ENCODE measurements around the gene MYH9.
A peak's percentile ranks its signal among the peaks of the same experiment; 100 is the strongest.

The MYH9 gene

GRCh38 chr22:36409056-36409455 lies 21.3 kb upstream of the MYH9 start:
- H3K27ac ChIP-seq = peak overlapping the region; percentile 89

DNA sequence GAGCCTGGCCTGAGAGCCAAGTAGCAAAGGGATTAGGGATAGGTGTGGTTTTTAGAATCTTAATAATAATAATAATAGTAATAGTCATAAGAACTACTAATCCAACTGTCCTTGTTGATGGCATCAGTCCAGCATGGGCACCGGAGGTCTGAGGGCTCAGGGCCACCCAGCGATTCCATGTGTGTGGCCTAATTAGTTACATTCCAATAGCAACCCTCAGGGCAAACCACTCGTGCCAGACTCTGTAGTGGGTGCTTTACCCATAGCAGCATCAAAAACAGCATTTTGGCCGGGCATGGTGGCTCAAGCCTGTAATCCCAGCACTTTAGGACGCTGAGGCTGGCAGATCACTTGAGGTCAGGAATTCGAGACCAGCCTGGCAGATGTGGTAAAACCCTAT lies 19.0 kb upstream of the MYH9 start:
- no peak overlapping the region for H3K27ac ChIP-seq
- TF ChIP-seq ZFX (IDR thresholded peaks at IDR 0.05) = no peak
- TF ChIP-seq CTCF (conservative IDR thresholded peaks at IDR 0.05) = no peak

More at GRCh38 chr22:36409056-36409455, 21.3 kb upstream of the MYH9 start:
- TF ChIP-seq CTCF (conservative IDR thresholded peaks at IDR 0.05) = no peak
- no peak for TF ChIP-seq ZFX (IDR thresholded peaks at IDR 0.05)

GRCh38 chr22:36405671-36406538 lies 18.1 kb upstream of the MYH9 start:
- H3K27ac ChIP-seq = no peak overlapping the region

GRCh38 chr22:36405221-36405661 lies 17.5 kb upstream of the MYH9 start:
- no peak for TF ChIP-seq ZFX (IDR thresholded peaks at IDR 0.05)
- TF ChIP-seq CTCF (conservative IDR thresholded peaks at IDR 0.05) = no peak
- no peak overlapping the region for H3K27ac ChIP-seq

More at GRCh38 chr22:36405671-36406538, 18.1 kb upstream of the MYH9 start:
- TF ChIP-seq CTCF (conservative IDR thresholded peaks at IDR 0.05) (no peak), ZFX (IDR thresholded peaks at IDR 0.05) (no peak)

- TF ChIP-seq CTCF (conservative IDR thresholded peaks at IDR 0.05) (no peak), ZFX (IDR thresholded peaks at IDR 0.05) (no peak)
- no peak overlapping the region for H3K27ac ChIP-seq
These were observed 16.7 kb upstream of the MYH9 start for GRCh38 chr22:36404446-36404845.

DNA sequence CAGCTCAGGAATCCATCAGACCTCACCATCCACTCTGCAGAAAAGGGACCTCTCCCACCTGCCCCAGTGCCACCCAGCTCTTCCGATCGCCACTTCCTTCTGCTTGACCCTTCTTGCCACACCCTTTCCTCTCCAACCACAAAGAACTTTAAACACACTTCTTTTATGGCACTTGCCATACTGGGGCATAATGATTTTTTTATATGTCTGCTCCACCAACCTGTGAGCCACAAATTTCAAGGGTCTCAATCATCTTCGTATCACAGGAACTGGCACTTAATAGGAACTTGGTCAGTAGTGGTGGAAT lies 11.7 kb upstream of the MYH9 start:
- TF ChIP-seq ZFX (IDR thresholded peaks at IDR 0.05) (no peak), CTCF (conservative IDR thresholded peaks at IDR 0.05) (no peak)
- H3K27ac ChIP-seq = no peak overlapping the region

DNA sequence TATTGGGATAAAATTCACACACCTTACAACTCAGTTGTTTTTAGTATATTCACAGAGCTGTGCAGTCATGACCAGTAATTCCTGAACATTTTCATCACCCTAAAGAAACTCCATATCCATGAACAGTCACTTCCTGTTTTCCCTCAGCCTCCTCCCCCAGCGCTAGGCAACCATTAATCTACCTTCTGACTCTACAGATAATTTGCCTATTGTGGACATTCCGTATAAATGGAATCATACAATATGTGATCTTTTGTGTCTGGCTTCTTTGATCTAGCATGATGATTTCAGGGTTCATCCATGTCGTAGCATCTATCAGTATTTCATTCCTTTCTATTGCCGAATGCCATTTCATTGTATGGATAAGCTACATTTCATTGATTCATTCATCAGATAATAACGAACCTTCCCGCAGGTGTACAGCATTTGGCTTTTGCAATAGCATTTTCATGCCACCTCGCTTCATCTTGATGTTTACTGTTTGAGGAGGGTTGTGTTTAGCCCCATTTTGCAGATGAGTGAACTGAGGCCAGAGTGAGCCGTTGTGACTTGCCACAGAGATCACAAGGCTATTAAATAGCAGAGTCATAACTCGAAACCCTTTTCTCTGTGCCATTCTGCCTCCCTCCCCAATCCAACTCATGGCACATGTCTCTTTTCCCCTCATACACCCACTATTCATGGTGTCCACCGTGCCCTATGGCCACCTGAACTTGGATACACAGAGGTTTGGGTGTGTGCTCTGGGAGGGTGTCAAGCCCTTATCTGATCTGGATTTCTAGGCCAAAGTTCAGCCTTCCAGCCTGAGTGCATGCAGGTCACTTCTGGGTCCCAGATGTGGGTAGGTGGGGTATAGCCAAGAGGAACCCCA lies 11.1 kb upstream of the MYH9 start:
- no peak for TF ChIP-seq CTCF (conservative IDR thresholded peaks at IDR 0.05)
- TF ChIP-seq ZFX (IDR thresholded peaks at IDR 0.05) = no peak
- no peak overlapping the region for H3K27ac ChIP-seq
